GM19463 (cell line): ENCODE data around the gene CACFD1.
A peak's percentile ranks its signal among the peaks of the same experiment; 100 is the strongest.

Experiments used
- ATAC-seq: cut with Tn5 transposase; IDR thresholded peaks from one replicate; pipeline ENCODE4 v1.9.1; 2021; ENCODE audit warnings: mild to moderate bottlenecking, moderate library complexity; ENCODE audit not compliant: unreplicated experiment

The CACFD1 gene

DNA sequence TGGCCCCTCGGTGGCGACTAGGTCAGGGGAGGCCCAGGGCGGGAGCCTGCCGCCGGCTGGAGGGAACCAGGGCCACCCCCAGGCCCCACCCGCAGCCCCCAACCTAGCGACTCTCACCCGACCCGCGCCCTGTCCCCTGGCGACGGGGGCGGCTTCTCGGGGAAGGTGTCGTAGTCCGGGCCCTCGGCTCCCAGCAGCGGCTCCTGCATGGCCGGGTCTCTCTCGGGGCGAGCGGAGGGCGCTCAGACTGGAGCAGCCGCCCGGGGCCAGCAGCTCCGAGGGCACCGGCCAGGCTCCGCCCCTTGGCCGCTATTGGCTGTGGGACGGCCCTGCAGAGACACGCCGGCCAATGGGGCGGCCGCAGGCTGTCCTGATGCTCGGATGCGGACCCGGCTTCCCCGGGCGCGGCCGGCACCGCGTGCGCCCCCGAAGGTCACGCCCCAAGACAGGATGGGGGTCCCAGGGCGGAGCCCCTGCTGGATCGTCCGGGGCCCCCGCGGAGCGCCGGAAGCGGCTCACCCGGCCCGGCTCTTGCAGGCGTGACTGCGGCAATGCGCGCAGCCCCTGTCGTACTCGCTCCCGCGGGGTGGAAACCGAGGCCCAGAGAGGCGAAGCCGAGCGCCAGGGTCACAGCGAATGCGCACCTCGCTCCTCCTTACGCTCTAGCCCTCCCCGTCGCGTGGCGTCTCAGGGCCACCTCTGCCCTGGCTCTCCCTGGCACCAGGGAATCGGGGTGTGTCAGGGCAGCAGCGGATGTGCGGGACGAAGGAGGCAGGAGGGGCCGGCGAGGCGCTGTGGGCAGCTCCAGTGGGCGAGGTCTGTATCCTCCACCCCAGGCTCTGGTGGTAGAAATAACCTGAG is 19.3 kb downstream of the CACFD1 start, which contains the start of gene SLC2A6:
Gene SLC2A6, minus strand, starts transcription at position 249 of the 861 bp plus-strand sequence. Its CDS starts 40 bp downstream, at position 209.
- peak; percentile 93 for ATAC-seq

GRCh38 chr9:133483611-133484010 is 23.8 kb downstream of the CACFD1 start:
- no peak for ATAC-seq

- ATAC-seq, result no peak
Observed at GRCh38 chr9:133484671-133485437, 25.1 kb downstream of the CACFD1 start.

- ATAC-seq, result no peak
Observed at GRCh38 chr9:133485531-133486260, 25.9 kb downstream of the CACFD1 start.

DNA sequence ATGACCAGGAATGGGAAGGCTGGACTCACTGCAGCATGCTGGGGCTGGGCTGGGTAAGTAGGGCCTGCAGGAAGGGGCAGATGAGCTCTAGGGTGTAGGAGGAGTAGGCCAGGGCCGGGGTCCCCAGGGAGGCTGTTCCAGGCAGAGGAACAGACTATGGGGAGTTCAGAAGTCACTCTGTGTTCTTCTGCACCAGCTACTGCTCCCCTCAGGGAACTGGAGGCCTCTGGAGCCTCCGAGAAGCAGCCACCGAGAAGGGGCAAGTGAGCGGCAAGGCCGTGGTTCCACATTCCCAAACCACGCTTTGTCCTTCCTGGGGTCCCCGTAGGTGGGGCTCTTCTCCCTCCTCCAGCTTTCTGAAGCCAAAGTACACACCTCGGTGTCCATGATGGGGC is 27.6 kb downstream of the CACFD1 start:
- no peak for ATAC-seq

DNA sequence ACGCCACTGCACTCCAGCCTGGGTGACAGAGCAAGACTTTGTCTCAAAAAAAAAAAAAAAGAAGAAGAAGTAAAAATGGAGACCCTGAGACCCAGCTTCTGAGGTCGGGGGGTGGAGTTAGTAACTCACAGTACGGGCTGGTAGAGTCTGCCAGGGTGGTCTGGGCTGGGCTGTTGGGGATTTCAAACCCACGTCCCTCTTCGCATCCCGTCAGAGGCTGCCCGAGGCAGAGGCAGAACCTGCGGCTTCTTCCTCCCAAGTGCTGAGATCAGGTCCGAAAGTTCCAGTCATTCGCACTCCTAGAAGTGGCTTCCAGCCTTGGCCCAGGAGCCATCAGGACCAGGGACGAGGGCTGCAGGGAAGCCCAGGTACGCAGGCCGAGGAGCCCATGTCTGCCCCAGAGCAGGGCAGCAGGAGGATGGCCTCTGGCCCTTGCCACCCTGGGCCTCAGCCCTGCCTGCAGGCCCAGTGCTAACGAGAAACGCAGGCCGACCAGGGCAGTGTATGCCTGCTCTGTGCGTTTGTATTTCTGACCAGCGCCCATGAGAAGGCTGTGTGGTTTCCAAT is 29.0 kb downstream of the CACFD1 start:
- ATAC-seq, result no peak

DNA sequence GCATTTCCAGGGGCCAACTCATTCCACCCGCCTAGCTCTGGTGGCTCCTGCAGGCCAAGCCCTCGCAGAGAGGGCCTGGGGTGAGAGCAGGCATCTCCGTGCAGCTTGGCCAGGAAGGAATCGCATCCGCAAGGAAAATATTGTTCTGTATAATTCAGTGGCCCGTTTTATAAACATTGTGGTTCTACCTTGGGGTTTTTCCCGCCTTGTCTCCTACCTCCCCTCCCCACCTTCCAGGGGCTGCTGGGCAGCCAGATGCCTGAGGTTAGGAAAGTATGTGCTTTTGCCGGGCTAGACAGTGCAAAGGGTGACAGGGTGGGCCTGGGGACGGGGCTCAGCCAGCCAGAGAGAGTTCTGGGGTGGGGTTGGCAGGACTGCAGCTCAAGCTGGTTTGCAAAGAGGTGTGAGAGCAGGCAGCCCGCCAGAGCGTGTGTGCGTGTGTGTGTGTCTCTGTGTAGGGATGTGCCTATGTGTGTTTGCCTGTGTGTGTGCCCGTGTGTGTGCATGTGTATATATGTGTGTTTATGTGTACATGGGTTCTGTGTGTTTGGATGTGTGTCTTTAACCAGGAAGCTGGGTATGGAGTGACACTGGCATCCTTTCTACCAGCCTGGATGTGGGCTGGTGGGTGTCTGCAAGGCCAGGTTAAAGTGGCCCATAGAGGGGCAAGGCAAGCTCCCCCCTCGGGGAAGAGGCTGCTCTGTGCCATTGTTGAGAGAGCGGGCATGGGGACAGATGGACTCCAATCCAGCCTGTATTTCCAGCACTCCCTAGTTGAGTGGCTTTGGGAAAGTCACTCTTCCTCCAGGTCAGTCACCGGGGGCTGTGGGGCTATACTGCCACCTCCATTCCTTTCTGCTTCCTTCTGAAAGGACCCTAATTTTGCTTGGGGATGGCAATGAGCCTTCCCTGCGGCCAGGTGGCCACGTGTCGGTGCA is 29.7 kb downstream of the CACFD1 start:
- no peak for ATAC-seq

GRCh38 chr9:133490201-133490681 is 30.5 kb downstream of the CACFD1 start:
- ATAC-seq, result no peak

DNA sequence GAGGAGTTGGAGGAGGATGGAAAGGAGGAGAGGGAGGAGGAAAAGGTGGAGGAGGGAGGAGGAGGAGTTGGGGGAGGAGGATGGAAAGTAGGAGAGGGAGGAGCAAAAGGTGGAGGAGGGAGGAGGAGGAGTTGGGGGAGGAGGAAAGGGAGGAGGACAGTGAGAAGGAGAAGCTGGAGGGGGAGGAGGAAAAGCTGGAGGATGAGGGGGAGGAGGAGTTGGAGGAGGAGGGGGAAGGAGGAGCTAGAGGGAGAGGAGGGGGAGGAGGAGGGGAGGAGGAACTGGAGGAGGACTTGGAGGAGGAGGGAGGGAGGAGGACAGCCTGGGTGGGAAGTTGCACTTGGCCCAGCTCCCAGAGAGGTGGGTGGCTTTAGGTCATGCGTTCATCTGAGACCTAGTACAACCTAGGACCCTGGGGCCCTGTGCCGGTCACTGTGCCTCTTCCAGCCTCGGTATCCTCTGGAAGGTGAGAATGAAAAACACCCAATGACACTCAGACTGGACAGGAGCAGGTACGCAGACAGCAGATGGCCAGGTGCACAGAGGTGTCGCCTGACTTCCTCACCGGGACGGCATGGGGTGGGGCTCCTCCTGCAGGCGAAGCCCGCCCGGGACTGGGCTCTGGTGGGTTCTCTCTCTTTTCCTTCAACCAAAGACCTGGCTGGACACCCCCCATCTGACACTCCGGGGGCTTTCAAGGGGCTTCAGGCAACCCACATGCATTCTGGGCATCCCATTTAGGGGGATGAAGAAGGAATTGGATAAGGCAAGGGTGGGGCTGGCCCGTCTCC is 31.3 kb downstream of the CACFD1 start:
- ATAC-seq, result no peak

GRCh38 chr9:133491656-133491925 is 31.8 kb downstream of the CACFD1 start:
- ATAC-seq, result no peak

DNA sequence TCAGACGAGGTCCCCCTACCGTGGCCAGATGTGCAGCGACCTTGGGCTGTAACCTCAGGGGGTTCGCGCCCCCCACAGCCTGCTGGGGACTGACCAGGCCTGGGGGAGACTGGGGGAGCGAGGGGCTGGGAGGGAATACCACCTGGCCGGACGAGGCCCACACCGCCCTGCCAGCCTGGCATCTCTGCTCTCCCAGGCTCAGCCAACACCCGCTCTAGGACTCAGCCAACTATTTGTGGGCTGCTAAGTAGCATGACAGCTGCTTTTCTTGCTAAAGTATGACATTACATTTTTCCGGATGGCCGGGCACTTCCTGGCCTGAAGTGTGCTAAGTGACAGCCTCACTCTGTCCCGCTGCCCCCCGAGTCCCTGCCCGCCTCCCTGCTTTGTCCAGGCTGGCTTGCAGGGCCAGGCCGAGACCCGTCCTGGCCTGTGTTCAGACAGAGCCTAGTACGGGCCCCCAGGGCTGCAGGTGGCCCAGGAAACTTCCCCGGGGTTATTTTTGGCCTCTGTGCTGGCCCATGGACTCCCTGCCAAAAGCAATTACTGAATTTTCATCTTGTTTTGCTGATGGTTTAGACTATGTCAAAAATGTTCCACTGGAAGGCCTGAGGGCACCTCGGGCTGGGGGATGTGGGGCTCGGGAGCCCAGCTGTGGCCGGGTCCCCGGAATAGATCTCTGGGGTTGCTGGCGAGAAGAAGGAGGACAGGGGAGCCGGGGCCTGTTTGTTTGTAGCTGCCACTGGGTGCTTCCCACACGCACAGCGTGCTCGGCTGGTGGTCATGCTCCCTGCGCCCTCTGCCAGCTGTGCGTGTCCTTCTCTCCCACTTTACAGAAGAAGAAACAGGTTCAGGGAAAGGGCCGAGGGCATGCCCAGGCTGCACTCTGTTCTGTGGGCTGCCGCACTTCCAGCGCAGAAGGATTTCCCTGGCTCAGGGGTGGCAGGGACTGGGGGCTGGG is 32.6 kb downstream of the CACFD1 start:
- ATAC-seq, result no peak

- no peak for ATAC-seq
Observed at GRCh38 chr9:133493428-133493827, 33.6 kb downstream of the CACFD1 start.

DNA sequence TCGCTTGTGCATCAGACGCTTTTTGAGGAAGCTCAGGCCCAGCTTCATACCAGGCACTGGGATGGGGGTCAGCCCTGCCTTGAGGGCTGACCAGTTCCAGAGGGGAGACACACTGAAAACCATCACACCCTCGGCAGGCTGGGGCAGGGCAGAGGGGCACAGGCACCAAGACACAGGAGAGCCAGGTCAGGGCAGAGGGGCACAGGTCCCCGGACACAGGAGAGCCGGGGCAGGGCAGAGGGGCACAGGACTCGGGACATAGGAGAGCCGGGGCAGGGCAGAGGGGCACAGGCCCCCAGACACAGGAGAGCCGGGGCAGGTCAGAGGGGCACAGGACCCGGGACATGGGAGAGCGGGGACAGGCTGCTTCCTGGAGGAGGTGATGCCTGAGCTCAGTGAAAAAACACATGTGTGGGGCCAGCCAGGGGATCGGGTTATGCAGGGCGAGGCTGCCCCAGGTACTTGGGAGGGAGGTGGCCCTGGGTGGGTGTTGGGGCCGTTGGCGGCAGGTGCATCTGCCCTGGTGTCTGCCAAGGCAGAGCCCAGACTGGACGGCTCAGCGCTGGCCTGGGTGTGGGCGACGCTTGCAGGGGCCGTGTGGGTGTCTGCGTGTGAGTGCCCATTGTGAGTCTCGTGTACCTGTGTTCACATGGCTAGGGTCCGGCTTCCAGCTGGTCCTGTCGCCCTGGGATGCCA is 34.2 kb downstream of the CACFD1 start:
- no peak for ATAC-seq

- no peak for ATAC-seq
Observed at GRCh38 chr9:133494636-133495326, 35.0 kb downstream of the CACFD1 start.

- ATAC-seq, result no peak
Observed at GRCh38 chr9:133495327-133496293, 35.8 kb downstream of the CACFD1 start.
